CD4-positive, alpha-beta T cell treated with Interferon alpha-2 for 1 hour (primary cell): ENCODE data around the gene RAP1GAP2.

Source experiments
- DNase-seq, 2 donors: peaks; one replicate each; pipeline ENCODE4 v3.0.0-alpha.2; 2020 to 2022

The RAP1GAP2 gene

GRCh38 chr17:2786176-2786881 lies 9.9 kb upstream of the RAP1GAP2 start:
- DNase-seq: peak; percentile 91 to 95

- no peak for DNase-seq
Measured at GRCh38 chr17:2789700-2790099, 6.5 kb upstream of the RAP1GAP2 start.

GRCh38 chr17:2792366-2793169 lies 3.7 kb upstream of the RAP1GAP2 start:
- peak; percentile 57 to 74 for DNase-seq

- peak in 1 of 2 donors; percentile 60 for DNase-seq
Measured at GRCh38 chr17:2794111-2794803, 2.0 kb upstream of the RAP1GAP2 start.

- no peak for DNase-seq
Measured at GRCh38 chr17:2795441-2796163, 636 bp upstream of the RAP1GAP2 start.

- no peak for DNase-seq
Measured at GRCh38 chr17:2797226-2797625, 988 bp downstream of the RAP1GAP2 start.

GRCh38 chr17:2797637-2798036 lies 1.4 kb downstream of the RAP1GAP2 start:
- no peak for DNase-seq

GRCh38 chr17:2798188-2798587 lies 1.9 kb downstream of the RAP1GAP2 start:
- DNase-seq: no peak

GRCh38 chr17:2798678-2799077 lies 2.4 kb downstream of the RAP1GAP2 start:
- DNase-seq: peak in 1 of 2 donors; percentile 32

- DNase-seq: no peak
Measured at GRCh38 chr17:2799653-2800052, 3.4 kb downstream of the RAP1GAP2 start.

- DNase-seq: no peak
Measured at GRCh38 chr17:2800367-2800766, 4.1 kb downstream of the RAP1GAP2 start.

- DNase-seq: no peak
Measured at GRCh38 chr17:2801841-2802240, 5.6 kb downstream of the RAP1GAP2 start.

- DNase-seq: no peak
Measured at GRCh38 chr17:2802574-2802973, 6.3 kb downstream of the RAP1GAP2 start.

GRCh38 chr17:2803386-2803785 lies 7.1 kb downstream of the RAP1GAP2 start:
- no peak for DNase-seq

GRCh38 chr17:2803971-2804370 lies 7.7 kb downstream of the RAP1GAP2 start:
- DNase-seq: no peak

GRCh38 chr17:2804912-2805311 lies 8.7 kb downstream of the RAP1GAP2 start:
- DNase-seq: no peak

- DNase-seq: no peak
Measured at GRCh38 chr17:2805961-2806360, 9.7 kb downstream of the RAP1GAP2 start.

GRCh38 chr17:2808367-2809335 lies 12.4 kb downstream of the RAP1GAP2 start:
- no peak for DNase-seq

- DNase-seq: no peak
Measured at GRCh38 chr17:2809337-2809736, 13.1 kb downstream of the RAP1GAP2 start.

GRCh38 chr17:2814049-2814448 lies 17.8 kb downstream of the RAP1GAP2 start:
- peak in 1 of 2 donors; percentile 55 for DNase-seq

- peak; percentile 91 to 95 for DNase-seq
Measured at GRCh38 chr17:2814481-2815341, 18.5 kb downstream of the RAP1GAP2 start.
